Measurements from ENCODE around the gene UBXN10.

GRCh38 chr1:20178634-20179370 lies 7.1 kb upstream of the UBXN10 start:
- no peak for TF ChIP-seq CTCF (IDR thresholded peaks at IDR 0.05)
- no peak for TF ChIP-seq EZH2 (IDR thresholded peaks at IDR 0.05)

Data from neural progenitor cell (in vitro differentiated cells).